ENCODE results near the gene LVRN.

The LVRN gene

GRCh38 chr5:116062352-116062751 lies 100.1 kb downstream of the LVRN start:
- Mint-ChIP-seq H3K4me3 (no peak overlapping the region), H3K27me3 (ENCODE audit: low read depth, poor library complexity) (no peaks in the 10 kb centered on the region), H3K9me3 (no peaks in the 10 kb centered on the region), H3K36me3 (ENCODE audit: low read depth) (no peaks in the 10 kb centered on the region), H3K4me1 (no peaks in the 10 kb centered on the region), H3K27ac (no peak overlapping the region)
- no peak for TF ChIP-seq CTCF (IDR thresholded peaks at IDR 0.05)
- no peak for DNase-seq

- H3K27me3 Mint-ChIP-seq (ENCODE audit: low read depth, poor library complexity), result no peaks in the 10 kb centered on the region
- H3K27ac Mint-ChIP-seq, result peak overlapping the region; percentile 69
- no peak overlapping the region for H3K4me3 Mint-ChIP-seq
- no peak for DNase-seq
- H3K36me3 Mint-ChIP-seq (ENCODE audit: low read depth), result no peaks in the 10 kb centered on the region
- TF ChIP-seq CTCF (IDR thresholded peaks at IDR 0.05), result no peak
- no peaks in the 10 kb centered on the region for H3K4me1 Mint-ChIP-seq
- H3K9me3 Mint-ChIP-seq, result no peaks in the 10 kb centered on the region
These were observed 101.7 kb downstream of the LVRN start for GRCh38 chr5:116063950-116064349.

DNA sequence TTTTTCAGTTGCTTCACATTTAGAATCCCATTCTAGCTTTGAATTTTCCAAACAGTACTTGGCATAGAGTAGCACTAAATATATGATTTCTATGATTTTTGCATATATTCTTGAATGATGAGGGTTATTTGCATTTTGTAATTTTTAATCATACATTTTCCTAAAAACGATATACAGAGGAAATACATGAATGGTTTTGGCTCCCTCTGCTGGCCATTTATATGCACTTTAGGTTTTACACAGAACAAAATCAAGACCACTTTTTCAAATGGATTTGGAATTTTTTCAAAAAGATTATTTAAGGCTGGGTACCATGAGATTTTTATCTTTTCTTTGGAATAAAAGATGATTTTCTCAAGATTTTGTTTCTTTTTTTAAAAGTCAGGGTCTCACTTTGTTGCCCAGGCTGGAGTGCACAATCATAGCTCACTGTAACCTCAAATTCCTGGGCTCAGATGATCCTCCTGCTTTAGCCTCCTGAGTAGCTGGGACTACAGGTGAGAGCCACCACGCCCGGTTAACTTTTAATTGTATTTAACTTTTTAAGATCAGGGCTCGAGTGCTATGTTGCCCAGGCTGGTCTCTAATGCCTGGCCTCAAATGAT lies 105.9 kb downstream of the LVRN start:
- no peaks in the 10 kb centered on the region for H3K36me3 Mint-ChIP-seq (ENCODE audit: low read depth)
- H3K9me3 Mint-ChIP-seq, result no peaks in the 10 kb centered on the region
- DNase-seq, result peak; percentile 22
- H3K27me3 Mint-ChIP-seq (ENCODE audit: low read depth, poor library complexity), result peaks cover 3% of the 10 kb centered on the region
- peak; percentile 89 for TF ChIP-seq CTCF (IDR thresholded peaks at IDR 0.05)
- no peak overlapping the region for H3K4me3 Mint-ChIP-seq
- no peaks in the 10 kb centered on the region for H3K4me1 Mint-ChIP-seq
- H3K27ac Mint-ChIP-seq, result no peak overlapping the region

GRCh38 chr5:116071211-116071610 lies 108.9 kb downstream of the LVRN start:
- Mint-ChIP-seq H3K27me3 (ENCODE audit: low read depth, poor library complexity) (peaks cover 3% of the 10 kb centered on the region), H3K9me3 (no peaks in the 10 kb centered on the region), H3K36me3 (ENCODE audit: low read depth) (no peaks in the 10 kb centered on the region), H3K4me3 (no peak overlapping the region), H3K27ac (no peak overlapping the region), H3K4me1 (peaks cover 12% of the 10 kb centered on the region)
- TF ChIP-seq CTCF (IDR thresholded peaks at IDR 0.05), result no peak
- no peak for DNase-seq

GRCh38 chr5:116075191-116075831 lies 113.0 kb downstream of the LVRN start:
- no peak for DNase-seq
- H3K4me3 Mint-ChIP-seq, result no peak overlapping the region
- no peaks in the 10 kb centered on the region for H3K27me3 Mint-ChIP-seq (ENCODE audit: low read depth, poor library complexity)
- TF ChIP-seq CTCF (IDR thresholded peaks at IDR 0.05), result no peak
- no peaks in the 10 kb centered on the region for H3K36me3 Mint-ChIP-seq (ENCODE audit: low read depth)
- peaks cover 15% of the 10 kb centered on the region for H3K4me1 Mint-ChIP-seq
- H3K9me3 Mint-ChIP-seq, result no peaks in the 10 kb centered on the region
- no peak overlapping the region for H3K27ac Mint-ChIP-seq

DNA sequence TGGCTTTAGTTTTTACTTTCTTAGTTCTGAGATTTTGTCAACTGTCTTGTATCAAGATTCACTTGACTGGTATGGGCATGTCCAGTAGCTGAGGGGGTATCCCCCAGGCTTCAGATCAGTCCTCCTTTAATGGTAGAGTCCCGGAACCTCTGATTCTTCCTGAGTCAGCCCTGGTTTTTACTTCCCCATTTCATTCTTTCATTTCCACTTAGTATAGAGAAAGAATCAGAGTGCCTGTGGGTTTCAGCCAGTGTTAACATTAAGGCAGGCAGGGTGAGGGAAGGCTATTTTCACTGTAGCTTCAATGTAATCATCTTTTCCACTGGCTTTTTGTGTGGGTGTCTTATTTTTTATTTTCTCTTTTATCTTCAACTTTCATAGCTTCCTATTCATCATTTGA lies 114.2 kb downstream of the LVRN start:
- Mint-ChIP-seq H3K27ac (no peak overlapping the region), H3K9me3 (peaks cover 3% of the 10 kb centered on the region), H3K36me3 (ENCODE audit: low read depth) (peaks cover 8% of the 10 kb centered on the region), H3K4me1 (peaks cover 15% of the 10 kb centered on the region), H3K4me3 (no peak overlapping the region), H3K27me3 (ENCODE audit: low read depth, poor library complexity) (no peaks in the 10 kb centered on the region)
- no peak for TF ChIP-seq CTCF (IDR thresholded peaks at IDR 0.05)
- no peak for DNase-seq

All from nephron progenitor cell (in vitro differentiated cells).